Activated CD8-positive, alpha-beta T cell treated with anti-CD3 and anti-CD28 coated beads for 36 hours (primary cell): ENCODE data around the gene SLC1A4. TPM values are rescaled to one million over a fixed set of nuclear protein-coding genes. Genes with fewer than 3 reads are reported as not detected.
"Not testable (repeated sequence)": the region's sequence is repeated elsewhere in the genome, so short reads cannot be mapped to it uniquely, and the experiment has no call there.

ENCODE experiments used
- ATAC-seq: fragments of 200-7000 bp; cut with Tn5 transposase; one replicate; pipeline ENCODE4 v1.10.0; 2021; ENCODE audit warnings: mild to moderate bottlenecking, moderate library complexity
- CTCF ChIA-PET: fragments of 350-600 bp; sonication (Branson Sonifier 250); formaldehyde crosslinking; loops from one replicate; lab custom pipeline; 2021; ENCODE audit warnings: antibody characterized with exemption; lab: Charles Lee
- POLR2A ChIA-PET: fragments of 350-600 bp; sonication (Branson Sonifier 250); formaldehyde crosslinking; loops from one replicate; lab custom pipeline; 2021; ENCODE audit warnings: antibody characterized with exemption; lab: Charles Lee
- DNase-seq: peaks from one replicate; pipeline ENCODE4 v3.0.0-alpha.2; 2020
- H3K27ac Mint-ChIP-seq: one replicate; pipeline ENCODE4 v1.8.0; 2021; ENCODE audit warnings: mild to moderate bottlenecking, mixed read lengths
- H3K27me3 Mint-ChIP-seq: one replicate; pipeline ENCODE4 v1.8.0; 2021; ENCODE audit warnings: mixed read lengths
- H3K36me3 Mint-ChIP-seq: one replicate; pipeline ENCODE4 v1.8.0; 2021; ENCODE audit warnings: low read depth, mixed read lengths
- H3K4me1 Mint-ChIP-seq: one replicate; pipeline ENCODE4 v1.8.0; 2021; ENCODE audit warnings: low read depth, mixed read lengths
- H3K4me3 Mint-ChIP-seq: one replicate; pipeline ENCODE4 v1.8.0; 2021; ENCODE audit warnings: mild to moderate bottlenecking, moderate library complexity, mixed read lengths
- H3K9me3 Mint-ChIP-seq: one replicate; pipeline ENCODE4 v1.8.0; 2021; ENCODE audit warnings: mixed read lengths
- intact Hi-C: fragments of 100-400 bp; cut with micrococcal nuclease; formaldehyde crosslinking; loops from one replicate; pipeline ENCODE4 v1.10.0; 2022
- total RNA-seq, 2 experiments: library from RNA; stranded (reverse); gene quantifications; one replicate each; pipeline ENCODE4 v1.2.3, GENCODE V29; 2021
- TF ChIP-seq, protein P1 (sequence below): fragments of 200-600 bp; IDR thresholded peaks from one replicate; pipeline ENCODE4 v1.8.0; 2022; ENCODE audit warnings: antibody characterized with exemption, mild to moderate bottlenecking

The SLC1A4 gene
- total RNA-seq, 2 experiments from 2014 or later = 14.6 to 14.9 TPM

DNA sequence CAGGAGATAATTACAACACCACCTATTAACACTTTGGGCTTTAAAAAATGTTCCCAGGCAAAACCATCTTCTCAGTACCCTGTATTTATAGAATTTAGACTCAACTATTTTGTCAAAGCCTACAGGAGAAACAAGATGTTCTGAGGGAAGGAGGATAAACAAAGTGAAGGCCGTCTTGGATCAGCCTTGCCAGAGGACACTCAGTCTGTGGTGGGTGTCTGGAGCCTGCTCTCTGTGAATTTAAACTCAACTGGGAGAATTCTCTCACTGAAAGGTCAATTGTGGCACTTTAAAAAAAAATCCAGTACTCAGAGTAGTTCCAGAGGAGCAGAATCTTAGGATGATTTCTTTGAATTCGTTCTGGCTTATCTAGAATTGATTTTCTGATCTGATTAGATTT, 28.4 kb upstream of the SLC1A4 start:
- Mint-ChIP-seq H3K9me3 (no peaks in the 10 kb centered on the region), H3K27ac (no peak overlapping the region), H3K27me3 (no peaks in the 10 kb centered on the region), H3K4me1 (no peaks in the 10 kb centered on the region), H3K4me3 (no peak overlapping the region), H3K36me3 (no peaks in the 10 kb centered on the region)
- ChIA-PET POLR2A (no interaction called here), CTCF (interaction anchor here (0.7 to 1.4 kb wide), 2 partner anchors 43 to 46 kb away, joined by 3 to 5 read pairs; no protein-coding TSS in a partner anchor)
- ATAC-seq = no peak
- intact Hi-C loops = no loop called here
- DNase-seq = no peak
- TF ChIP-seq, protein P1, sequence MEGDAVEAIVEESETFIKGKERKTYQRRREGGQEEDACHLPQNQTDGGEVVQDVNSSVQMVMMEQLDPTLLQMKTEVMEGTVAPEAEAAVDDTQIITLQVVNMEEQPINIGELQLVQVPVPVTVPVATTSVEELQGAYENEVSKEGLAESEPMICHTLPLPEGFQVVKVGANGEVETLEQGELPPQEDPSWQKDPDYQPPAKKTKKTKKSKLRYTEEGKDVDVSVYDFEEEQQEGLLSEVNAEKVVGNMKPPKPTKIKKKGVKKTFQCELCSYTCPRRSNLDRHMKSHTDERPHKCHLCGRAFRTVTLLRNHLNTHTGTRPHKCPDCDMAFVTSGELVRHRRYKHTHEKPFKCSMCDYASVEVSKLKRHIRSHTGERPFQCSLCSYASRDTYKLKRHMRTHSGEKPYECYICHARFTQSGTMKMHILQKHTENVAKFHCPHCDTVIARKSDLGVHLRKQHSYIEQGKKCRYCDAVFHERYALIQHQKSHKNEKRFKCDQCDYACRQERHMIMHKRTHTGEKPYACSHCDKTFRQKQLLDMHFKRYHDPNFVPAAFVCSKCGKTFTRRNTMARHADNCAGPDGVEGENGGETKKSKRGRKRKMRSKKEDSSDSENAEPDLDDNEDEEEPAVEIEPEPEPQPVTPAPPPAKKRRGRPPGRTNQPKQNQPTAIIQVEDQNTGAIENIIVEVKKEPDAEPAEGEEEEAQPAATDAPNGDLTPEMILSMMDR = no peak

DNA sequence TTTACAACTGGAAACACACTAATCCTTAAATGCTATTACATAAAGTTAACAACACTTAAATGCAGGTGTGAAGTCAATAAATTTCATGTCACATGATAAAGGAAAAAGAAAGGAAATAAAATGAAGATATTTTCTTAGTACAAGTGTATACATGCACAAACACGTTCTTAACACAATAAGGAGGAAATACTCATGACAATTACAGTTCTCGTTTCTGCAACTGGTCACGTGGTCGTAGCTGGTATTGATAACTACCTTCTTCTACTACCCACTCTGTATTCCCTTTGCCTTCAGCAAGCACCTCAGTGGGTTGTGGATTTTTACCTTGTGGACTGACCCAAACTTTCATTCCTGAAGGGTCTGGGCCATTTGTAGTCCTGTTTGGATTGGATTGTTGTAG, 26.1 kb upstream of the SLC1A4 start:
- intact Hi-C loops, POLR2A ChIA-PET: not testable (repeated sequence)

DNA sequence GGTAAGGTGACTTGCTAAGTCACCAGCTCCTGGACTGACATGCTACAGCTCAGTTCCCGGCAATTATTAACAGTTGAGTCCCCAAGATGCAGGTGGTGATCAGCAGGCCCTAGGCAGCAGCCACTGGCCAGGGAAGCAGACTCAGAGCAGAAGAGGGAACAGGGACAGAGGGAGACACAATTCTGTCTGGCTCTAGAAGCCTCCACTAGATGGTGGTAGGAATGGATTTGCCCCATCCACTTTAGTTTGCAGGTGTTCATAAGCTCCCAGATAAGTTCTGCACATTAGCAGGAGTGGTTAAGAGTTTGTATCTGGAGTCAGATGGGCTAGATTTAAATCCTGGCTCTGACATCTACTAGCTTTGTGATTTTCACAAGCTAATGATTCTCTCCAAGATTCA, 25.5 kb upstream of the SLC1A4 start:
- no peak for DNase-seq
- H3K4me1 Mint-ChIP-seq = no peaks in the 10 kb centered on the region
- no peak overlapping the region for H3K4me3 Mint-ChIP-seq
- no peaks in the 10 kb centered on the region for H3K27me3 Mint-ChIP-seq
- intact Hi-C loops = no loop called here
- TF ChIP-seq, protein P1 = no peak
- H3K27ac Mint-ChIP-seq = no peak overlapping the region
- ChIA-PET CTCF (interaction anchor here (0.7 to 1.6 kb wide), 4 partner anchors 22 to 77 kb away, joined by 3 to 5 read pairs (median 4); no protein-coding TSS in a partner anchor), POLR2A (no interaction called here)
- H3K9me3 Mint-ChIP-seq = no peaks in the 10 kb centered on the region
- no peaks in the 10 kb centered on the region for H3K36me3 Mint-ChIP-seq
- no peak for ATAC-seq

More for the DNA sequence above, 26.1 kb upstream of the SLC1A4 start:
- DNase-seq, H3K27ac Mint-ChIP-seq, ATAC-seq, H3K4me3 Mint-ChIP-seq, H3K27me3 Mint-ChIP-seq, H3K9me3 Mint-ChIP-seq, H3K4me1 Mint-ChIP-seq, H3K36me3 Mint-ChIP-seq: not testable (repeated sequence)
- CTCF ChIA-PET = interaction anchor here (1.1 to 1.6 kb wide), 3 partner anchors 22 to 77 kb away, joined by 3 to 5 read pairs (median 4); no protein-coding TSS in a partner anchor

DNA sequence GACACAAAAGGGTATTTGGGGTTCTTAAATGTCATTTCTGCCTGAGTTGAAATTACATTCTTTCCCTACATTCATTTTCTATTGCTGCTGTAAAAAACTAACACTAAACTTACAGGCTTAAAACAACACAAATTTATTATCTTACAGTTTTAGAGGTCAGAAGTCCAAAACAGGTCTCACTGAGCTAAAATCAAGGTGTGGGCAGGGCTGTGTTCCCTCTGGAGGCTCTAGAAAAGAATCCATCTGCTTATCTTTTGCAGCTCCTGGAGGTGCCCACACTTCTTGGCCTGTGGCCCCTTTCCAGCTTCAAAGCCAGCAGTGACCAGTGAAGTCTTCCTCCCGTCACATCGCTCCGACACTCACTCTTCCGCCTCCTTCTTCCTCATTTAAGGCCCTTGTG, 23.2 kb upstream of the SLC1A4 start:
- DNase-seq = no peak
- no peak overlapping the region for H3K4me3 Mint-ChIP-seq
- CTCF ChIA-PET = interaction anchor here (0.7 to 1.3 kb wide), 3 partner anchors 16 to 48 kb away, joined by 3 read pairs; no protein-coding TSS in a partner anchor
- H3K36me3 Mint-ChIP-seq = no peaks in the 10 kb centered on the region
- TF ChIP-seq, protein P1 = no peak
- no peak for ATAC-seq
- POLR2A ChIA-PET = interaction anchor here (1.2 kb wide), 1 partner anchor 157 kb away, joined by 3 read pairs; no protein-coding TSS in a partner anchor
- intact Hi-C loops = no loop called here
- no peaks in the 10 kb centered on the region for H3K9me3 Mint-ChIP-seq
- H3K27ac Mint-ChIP-seq = no peak overlapping the region
- H3K27me3 Mint-ChIP-seq = no peaks in the 10 kb centered on the region
- no peaks in the 10 kb centered on the region for H3K4me1 Mint-ChIP-seq

DNA sequence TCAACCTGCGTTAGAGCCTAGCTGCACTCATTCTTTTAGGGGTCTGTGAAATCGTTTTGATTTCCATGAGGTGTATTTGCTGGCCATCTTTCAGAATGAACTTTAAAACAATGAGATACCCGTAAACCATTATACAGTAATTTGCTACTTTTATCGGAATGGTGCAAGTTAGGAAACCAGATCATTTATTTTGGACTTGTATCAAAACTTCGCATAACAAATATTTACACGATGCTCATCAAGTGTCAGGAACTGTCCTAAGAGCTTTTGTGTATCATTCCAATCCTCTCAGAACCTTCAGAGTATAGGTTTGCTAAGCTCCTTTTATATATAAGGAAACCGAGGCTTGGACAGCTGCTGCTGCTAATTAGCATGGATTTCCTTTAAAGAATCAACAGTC, 22.4 kb upstream of the SLC1A4 start:
- Mint-ChIP-seq H3K27me3 (no peaks in the 10 kb centered on the region), H3K4me1 (no peaks in the 10 kb centered on the region), H3K36me3 (no peaks in the 10 kb centered on the region), H3K4me3 (no peak overlapping the region), H3K9me3 (no peaks in the 10 kb centered on the region), H3K27ac (no peak overlapping the region)
- DNase-seq (no peak), ATAC-seq (no peak)
- TF ChIP-seq, protein P1 = no peak
- ChIA-PET POLR2A (interaction anchor here (1.2 kb wide), 1 partner anchor 156 kb away, joined by 3 read pairs; no protein-coding TSS in a partner anchor), CTCF (interaction anchor here (0.9 to 1.3 kb wide), 2 partner anchors 30 to 49 kb away, joined by 3 read pairs; no protein-coding TSS in a partner anchor)
- intact Hi-C loops = no loop called here
